CD4-positive, alpha-beta memory T cell (primary cell): ENCODE data around the gene TAPT1. TPM values are rescaled to one million over a fixed set of nuclear protein-coding genes. Genes with fewer than 3 reads are reported as not detected.

Experiments
- CTCF ChIA-PET: fragments of 350-600 bp; sonication (Branson Sonifier 250); formaldehyde crosslinking; loops from one replicate; lab custom pipeline; 2021; ENCODE audit warnings: inconsistent platforms; ENCODE audit not compliant: partially characterized antibody; lab: Charles Lee
- POLR2A ChIA-PET: fragments of 350-600 bp; sonication (Branson Sonifier 250); formaldehyde crosslinking; loops from one replicate; lab custom pipeline; 2021; ENCODE audit not compliant: partially characterized antibody; lab: Charles Lee
- DNase-seq, 5 donors: peaks; one replicate each; pipeline versions ENCODE4 v3.0.0 to v3.0.0-alpha.2; 2020 to 2022; ENCODE audit warnings: mixed read lengths in 1 of 5
- H3K27ac ChIP-seq: one replicate; pipeline ENCODE4 v1.7.0; 2013; ENCODE audit warnings: low read depth, low read length
- H3K27me3 ChIP-seq: 2 replicates; pipeline ENCODE4 v1.7.0; 2013; ENCODE audit warnings: mild to moderate bottlenecking, low read length, moderate library complexity; ENCODE audit not compliant: insufficient read depth
- H3K36me3 ChIP-seq: 2 replicates; pipeline ENCODE4 v1.7.0; 2013; ENCODE audit warnings: mild to moderate bottlenecking, low read length, moderate library complexity; ENCODE audit not compliant: insufficient read depth
- H3K4me1 ChIP-seq: 2 replicates; pipeline ENCODE4 v1.7.0; 2013; ENCODE audit warnings: mild to moderate bottlenecking, low read length, moderate library complexity; ENCODE audit not compliant: insufficient read depth
- H3K4me3 ChIP-seq, 2 donors: one replicate each; pipeline ENCODE4 v1.7.0; 2013; ENCODE audit warnings: low read length in 2 of 2, mild to moderate bottlenecking in 1 of 2
- H3K9me3 ChIP-seq, 2 donors: one replicate each; pipeline ENCODE4 v1.7.0; 2013; ENCODE audit warnings: low read length in 2 of 2, control low read depth in 1 of 2; ENCODE audit not compliant: control insufficient read depth in 1 of 2
- H3K27ac Mint-ChIP-seq, 7 donors: one replicate each; pipeline ENCODE4 v1.8.0; 2020 to 2021; ENCODE audit warnings: mixed read lengths in 7 of 7, mild to moderate bottlenecking in 6 of 7, inconsistent platforms in 3 of 7, moderate library complexity in 3 of 7
- H3K27me3 Mint-ChIP-seq, 2 donors: one replicate each; pipeline ENCODE4 v1.8.0; 2020 to 2021; ENCODE audit warnings: mixed read lengths in 2 of 2
- H3K36me3 Mint-ChIP-seq, 2 donors: one replicate each; pipeline ENCODE4 v1.8.0; 2020 to 2021; ENCODE audit warnings: mixed read lengths in 2 of 2, inconsistent platforms in 1 of 2, mild to moderate bottlenecking in 1 of 2
- H3K4me1 Mint-ChIP-seq, 4 donors: one replicate each; pipeline ENCODE4 v1.8.0; 2020 to 2021; ENCODE audit warnings: mixed read lengths in 4 of 4, mild to moderate bottlenecking in 1 of 4
- H3K4me3 Mint-ChIP-seq, 8 donors: one replicate each; pipeline ENCODE4 v1.8.0; 2020 to 2021; ENCODE audit warnings: mixed read lengths in 8 of 8, mild to moderate bottlenecking in 7 of 8, moderate library complexity in 6 of 8, inconsistent platforms in 3 of 8
- H3K9me3 Mint-ChIP-seq, 8 donors: one replicate each; pipeline ENCODE4 v1.8.0; 2020 to 2021; ENCODE audit warnings: mixed read lengths in 8 of 8, mild to moderate bottlenecking in 5 of 8, inconsistent platforms in 3 of 8, moderate library complexity in 1 of 8
- intact Hi-C: fragments of 100-400 bp; cut with micrococcal nuclease; formaldehyde crosslinking; loops from one replicate; pipeline ENCODE4 v1.15.1; 2023
- polyA plus RNA-seq, 2 donors: library from polyadenylated mRNA; unstranded; fragments of 300-500 nt; fragmentation: Illumina TruSeq; gene quantifications; one replicate each; pipeline ENCODE4 v1.2.3, GENCODE V29; 2021
- total RNA-seq, 2 experiments: library from RNA; stranded (reverse); gene quantifications; one replicate each; pipeline ENCODE4 v1.2.3, GENCODE V29; 2021

Gene TAPT1
- total and polyA plus RNA-seq, 4 experiments from 2014 or later = 27.0 to 57.5 (median 41.1) TPM

DNA sequence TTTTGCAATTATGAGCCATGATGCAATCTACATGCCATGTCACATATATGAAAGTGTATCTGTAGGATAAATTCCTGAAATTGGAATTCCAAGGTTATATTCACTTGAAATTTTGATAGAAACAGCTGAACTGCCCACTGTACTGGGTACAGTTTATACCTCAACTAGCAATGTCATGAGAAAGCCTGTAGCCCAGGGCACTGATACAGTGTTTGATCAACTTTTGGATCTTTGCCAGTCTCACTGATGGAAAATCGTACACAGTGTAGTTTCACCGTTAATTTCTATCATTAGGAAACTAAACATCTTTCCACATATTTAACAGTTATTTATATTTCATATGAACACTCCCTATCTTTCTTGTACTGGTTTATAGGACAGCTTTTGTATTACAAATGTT is 34.2 kb downstream of the TAPT1 start:
- H3K4me1 ChIP-seq = no peaks in the 10 kb centered on the region
- no peak overlapping the region for H3K27ac ChIP-seq
- peaks cover 18% of the 10 kb centered on the region for H3K36me3 ChIP-seq
- Mint-ChIP-seq H3K36me3 (peaks cover 37 to 66% of the 10 kb centered on the region in 2 donors), H3K9me3 (no peaks in the 10 kb centered on the region), H3K27me3 (no peaks in the 10 kb centered on the region), H3K4me1 (peaks cover 8 to 13% (median 12%) of the 10 kb centered on the region in 4 donors), H3K4me3 (no peak overlapping the region), H3K27ac (no peak overlapping the region)
- DNase-seq = no peak
- no peak overlapping the region for H3K4me3 ChIP-seq
- intact Hi-C loops = no loop called here
- ChIA-PET CTCF (interaction anchor here (0.7 kb wide), 1 partner anchor 14 kb away, joined by 5 read pairs; no protein-coding TSS in a partner anchor), POLR2A (no interaction called here)
- no peaks in the 10 kb centered on the region for H3K9me3 ChIP-seq
- H3K27me3 ChIP-seq = no peaks in the 10 kb centered on the region

DNA sequence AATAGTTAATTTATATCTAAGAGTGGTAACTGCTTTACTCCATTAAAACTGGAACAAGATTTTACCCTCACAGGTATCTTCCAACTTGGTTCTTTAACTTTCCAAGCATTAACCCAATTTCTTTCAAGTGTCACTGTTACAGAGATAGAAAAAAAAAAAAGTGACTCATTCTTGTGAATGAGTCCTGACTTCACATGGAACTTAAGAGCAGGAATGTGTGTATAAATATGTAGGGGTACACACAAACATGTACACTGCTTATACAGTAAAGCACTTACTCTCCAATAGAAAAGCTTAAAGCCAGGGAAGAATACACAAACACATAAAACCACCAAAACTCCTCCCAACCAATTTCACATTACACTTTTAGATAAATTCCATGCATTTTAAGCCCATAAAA is 38.8 kb downstream of the TAPT1 start:
- H3K4me3 Mint-ChIP-seq = no peak overlapping the region
- H3K4me1 Mint-ChIP-seq = peaks cover 0 to 1% (median 0%) of the 10 kb centered on the region in 4 donors
- no peak overlapping the region for H3K27ac Mint-ChIP-seq
- no peaks in the 10 kb centered on the region for H3K9me3 Mint-ChIP-seq
- intact Hi-C loops = no loop called here
- no peaks in the 10 kb centered on the region for H3K27me3 ChIP-seq
- ChIA-PET POLR2A (no interaction called here), CTCF (no interaction called here)
- no peak overlapping the region for H3K4me3 ChIP-seq
- DNase-seq = no peak
- no peak overlapping the region for H3K27ac ChIP-seq
- H3K36me3 ChIP-seq = peaks cover 36% of the 10 kb centered on the region
- no peaks in the 10 kb centered on the region for H3K27me3 Mint-ChIP-seq
- H3K9me3 ChIP-seq = no peaks in the 10 kb centered on the region
- H3K36me3 Mint-ChIP-seq = peaks cover 37 to 68% of the 10 kb centered on the region in 2 donors
- no peaks in the 10 kb centered on the region for H3K4me1 ChIP-seq

DNA sequence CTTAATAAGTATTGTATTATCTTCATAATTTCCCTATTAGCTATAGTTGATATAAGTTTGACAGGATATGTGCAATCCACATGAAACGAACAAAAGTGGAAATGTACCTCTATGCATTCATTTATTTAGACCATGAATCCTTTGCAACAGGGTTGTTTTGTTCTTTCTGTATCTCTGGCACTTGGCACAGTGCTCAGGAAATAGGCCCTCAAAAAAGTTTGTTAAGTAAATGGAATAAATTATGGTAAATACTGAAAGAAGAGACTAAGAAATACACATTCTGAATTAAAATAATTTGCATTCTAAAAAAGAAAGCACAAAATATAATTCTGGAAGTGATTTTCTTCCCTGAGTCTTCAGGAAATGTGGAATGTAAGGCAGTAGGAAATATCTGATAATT is 39.3 kb downstream of the TAPT1 start:
- no peaks in the 10 kb centered on the region for H3K9me3 ChIP-seq
- H3K4me1 ChIP-seq = no peaks in the 10 kb centered on the region
- intact Hi-C loops = no loop called here
- no peak overlapping the region for H3K4me3 ChIP-seq
- H3K27ac ChIP-seq = no peak overlapping the region
- H3K27me3 ChIP-seq = no peaks in the 10 kb centered on the region
- H3K4me3 Mint-ChIP-seq = no peak overlapping the region
- no peak for DNase-seq
- H3K36me3 Mint-ChIP-seq = peaks cover 33 to 65% of the 10 kb centered on the region in 2 donors
- no peak overlapping the region for H3K27ac Mint-ChIP-seq
- no peaks in the 10 kb centered on the region for H3K9me3 Mint-ChIP-seq
- no peaks in the 10 kb centered on the region for H3K27me3 Mint-ChIP-seq
- POLR2A ChIA-PET = no interaction called here
- peaks cover 36% of the 10 kb centered on the region for H3K36me3 ChIP-seq
- CTCF ChIA-PET = interaction anchor here (1.4 kb wide), 1 partner anchor 19 kb away, joined by 3 read pairs; no protein-coding TSS in a partner anchor
- peaks cover 0 to 1% (median 0%) of the 10 kb centered on the region in 4 donors for H3K4me1 Mint-ChIP-seq

DNA sequence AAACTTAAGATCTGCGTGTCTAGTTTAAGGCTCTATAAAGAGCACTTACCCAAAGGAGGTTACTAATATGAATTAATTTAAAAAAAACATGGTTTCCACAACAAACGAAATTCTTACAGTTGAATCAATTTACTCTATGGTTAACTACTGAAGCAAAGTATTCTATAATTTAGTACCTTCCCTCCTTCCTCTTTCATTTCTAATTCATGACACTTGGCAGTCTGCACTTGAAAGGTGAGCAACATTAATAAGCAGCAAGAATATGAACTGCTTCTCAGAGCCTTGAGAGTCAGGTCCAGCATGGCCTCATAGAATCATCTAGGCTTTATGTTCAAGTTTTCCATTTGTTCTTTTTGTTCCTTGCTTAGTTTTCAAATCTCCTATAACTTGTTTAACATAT is 42.7 kb downstream of the TAPT1 start:
- Histone ChIP-seq H3K9me3 (no peaks in the 10 kb centered on the region), H3K4me1 (no peaks in the 10 kb centered on the region), H3K27ac (no peak overlapping the region), H3K4me3 (no peak overlapping the region), H3K27me3 (no peaks in the 10 kb centered on the region), H3K36me3 (peaks cover 37% of the 10 kb centered on the region)
- H3K27ac Mint-ChIP-seq = peak overlapping the region in 1 of 7 donors; percentile 38
- H3K27me3 Mint-ChIP-seq = no peaks in the 10 kb centered on the region
- H3K4me3 Mint-ChIP-seq = no peak overlapping the region
- ChIA-PET POLR2A (no interaction called here), CTCF (interaction anchor here (0.8 to 2.0 kb wide), 5 partner anchors 13 to 108 kb away, joined by 3 to 7 read pairs (median 4); no protein-coding TSS in a partner anchor)
- H3K4me1 Mint-ChIP-seq = no peaks in the 10 kb centered on the region
- intact Hi-C loops = no loop called here
- peaks cover 27 to 59% of the 10 kb centered on the region in 2 donors for H3K36me3 Mint-ChIP-seq
- DNase-seq = no peak
- H3K9me3 Mint-ChIP-seq = no peaks in the 10 kb centered on the region

DNA sequence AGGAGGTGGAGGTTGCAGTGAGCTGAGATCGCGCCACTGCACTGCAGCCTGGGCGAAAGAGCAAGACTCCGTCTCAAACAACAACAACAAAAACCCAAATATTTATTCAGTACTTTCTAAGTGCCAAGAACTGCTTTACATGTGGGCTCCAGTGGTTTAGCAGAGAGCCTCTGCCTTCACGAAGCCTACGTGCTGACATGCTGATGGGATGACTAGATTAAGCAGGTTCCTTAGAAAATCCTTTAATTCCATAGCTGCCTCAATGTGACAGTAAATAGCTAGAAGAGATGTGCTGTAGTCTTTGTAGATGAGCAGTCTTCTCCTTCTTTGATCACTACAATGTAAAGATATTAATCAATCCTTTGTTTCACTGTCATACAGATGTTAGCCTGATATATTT is 49.6 kb downstream of the TAPT1 start:
- ChIA-PET POLR2A (no interaction called here), CTCF (no interaction called here)
- Mint-ChIP-seq H3K27me3 (no peaks in the 10 kb centered on the region), H3K36me3 (peaks cover 21 to 48% of the 10 kb centered on the region in 2 donors), H3K4me1 (no peaks in the 10 kb centered on the region), H3K27ac (no peak overlapping the region), H3K9me3 (no peaks in the 10 kb centered on the region), H3K4me3 (no peak overlapping the region)
- Histone ChIP-seq H3K36me3 (peaks cover 25% of the 10 kb centered on the region), H3K27ac (no peak overlapping the region), H3K27me3 (no peaks in the 10 kb centered on the region), H3K4me1 (no peaks in the 10 kb centered on the region), H3K4me3 (no peak overlapping the region), H3K9me3 (no peaks in the 10 kb centered on the region)
- no peak for DNase-seq
- intact Hi-C loops = no loop called here

DNA sequence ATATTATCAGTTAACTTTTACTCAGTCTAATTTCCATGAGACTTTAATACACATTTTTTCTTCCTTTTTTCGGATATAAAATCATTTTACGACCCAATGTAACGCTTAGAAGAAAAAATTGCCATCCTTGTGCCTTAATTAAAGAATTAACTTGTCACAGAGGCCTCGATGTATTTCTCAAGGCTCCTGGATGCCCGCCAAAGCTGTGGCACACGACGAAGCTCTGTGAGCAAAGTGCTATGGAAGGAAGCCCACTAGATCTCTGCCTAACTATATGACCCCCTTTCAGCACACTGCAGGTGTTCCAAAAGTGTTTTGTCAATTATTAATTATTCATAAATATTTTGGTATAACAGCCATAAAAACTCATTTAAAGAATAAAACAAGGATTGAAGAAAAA is 54.4 kb downstream of the TAPT1 start:
- Histone ChIP-seq H3K27ac (no peak overlapping the region), H3K9me3 (no peaks in the 10 kb centered on the region), H3K4me3 (no peak overlapping the region), H3K27me3 (no peaks in the 10 kb centered on the region), H3K36me3 (peaks cover 24% of the 10 kb centered on the region), H3K4me1 (no peaks in the 10 kb centered on the region)
- peaks cover 0 to 2% (median 0%) of the 10 kb centered on the region in 4 donors for H3K4me1 Mint-ChIP-seq
- H3K9me3 Mint-ChIP-seq = no peaks in the 10 kb centered on the region
- POLR2A ChIA-PET = no interaction called here
- H3K27ac Mint-ChIP-seq = no peak overlapping the region
- DNase-seq = no peak
- CTCF ChIA-PET = no interaction called here
- H3K27me3 Mint-ChIP-seq = no peaks in the 10 kb centered on the region
- intact Hi-C loops = no loop called here
- no peak overlapping the region for H3K4me3 Mint-ChIP-seq
- peaks cover 22 to 51% of the 10 kb centered on the region in 2 donors for H3K36me3 Mint-ChIP-seq

DNA sequence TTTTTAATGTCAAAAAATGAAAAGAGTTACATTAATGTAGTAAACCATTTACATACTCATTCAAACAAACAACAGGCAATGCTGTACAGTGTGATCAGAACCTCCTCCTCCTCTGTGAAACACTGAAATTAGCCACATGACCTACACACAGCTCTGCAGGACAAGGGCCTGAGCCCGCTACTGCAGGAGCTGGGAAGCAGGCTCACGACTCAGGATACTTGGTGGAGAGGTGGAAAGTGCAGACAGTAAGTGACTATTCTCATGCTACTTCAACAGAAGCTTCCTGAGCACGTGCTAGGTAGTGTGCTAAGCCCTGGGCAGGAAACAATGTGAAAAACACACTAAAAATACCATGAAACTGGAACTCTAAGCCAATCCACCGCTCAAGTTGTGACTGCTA is 56.8 kb downstream of the TAPT1 start:
- Mint-ChIP-seq H3K4me3 (no peak overlapping the region), H3K9me3 (no peaks in the 10 kb centered on the region), H3K4me1 (peaks cover 0 to 2% (median 0%) of the 10 kb centered on the region in 4 donors), H3K27ac (no peak overlapping the region), H3K36me3 (peaks cover 43 to 60% of the 10 kb centered on the region in 2 donors), H3K27me3 (no peaks in the 10 kb centered on the region)
- intact Hi-C loops = no loop called here
- H3K27ac ChIP-seq = no peak overlapping the region
- H3K4me3 ChIP-seq = no peak overlapping the region
- ChIA-PET POLR2A (no interaction called here), CTCF (no interaction called here)
- DNase-seq = no peak
- H3K36me3 ChIP-seq = peaks cover 38% of the 10 kb centered on the region
- H3K9me3 ChIP-seq = no peaks in the 10 kb centered on the region
- no peaks in the 10 kb centered on the region for H3K4me1 ChIP-seq
- no peaks in the 10 kb centered on the region for H3K27me3 ChIP-seq
